ENCODE results near the gene TKFC.

The TKFC gene

DNA sequence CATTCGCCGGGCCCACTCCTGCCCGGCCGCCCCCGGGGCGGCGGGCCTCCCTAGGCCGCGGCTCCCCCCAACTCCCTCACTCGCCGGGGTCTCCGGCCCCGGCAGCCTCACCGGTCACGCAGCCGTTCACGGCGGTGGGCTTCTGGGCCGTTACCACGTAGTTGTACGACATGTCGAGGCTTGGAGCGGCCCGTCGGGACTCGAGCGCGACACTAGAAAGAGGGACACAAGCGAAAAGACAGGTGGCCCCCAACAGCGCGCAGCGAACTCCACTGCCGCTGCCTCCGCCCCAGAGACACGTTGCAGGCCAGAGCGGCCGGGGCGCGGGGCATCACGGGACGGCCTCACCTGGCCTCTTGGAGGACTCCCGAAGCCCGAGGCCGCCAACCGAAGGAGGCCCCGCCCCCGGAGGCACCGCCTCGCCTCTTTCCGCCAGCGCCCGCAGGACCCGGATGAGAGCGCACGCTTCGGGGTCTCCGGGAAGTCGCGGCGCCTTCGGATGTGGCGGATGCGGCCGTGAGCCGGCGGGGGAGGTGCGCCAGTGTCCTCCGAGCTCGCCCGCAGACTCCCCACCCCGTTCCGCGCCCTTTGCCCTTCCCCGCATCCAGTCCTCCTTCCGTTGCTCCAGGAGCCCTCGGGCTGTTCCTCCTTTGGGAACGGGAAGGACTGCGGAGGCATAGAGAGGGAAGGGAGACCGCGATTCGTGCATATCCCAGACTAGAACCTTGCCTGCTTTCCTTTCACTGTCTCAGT, at the start of gene TKFC, which contains the start of gene DDB1:
TKFC (plus strand) TSS at position 432 of the 753 bp plus-strand sequence. CDS start 1,501 bp downstream, outside the sequence.
DDB1 (minus strand) TSS at position 309 of the 753 bp plus-strand sequence; CDS start at position 172, 137 bp downstream.
- no peak for FAIRE-seq

- no peak for FAIRE-seq
Observed at GRCh38 chr11:61283613-61284012, 49.4 kb upstream of the TKFC start.

GRCh38 chr11:61287338-61287977, 45.6 kb upstream of the TKFC start:
- FAIRE-seq = no peak

- no peak for FAIRE-seq
Observed at GRCh38 chr11:61290905-61291690, 41.9 kb upstream of the TKFC start.

DNA sequence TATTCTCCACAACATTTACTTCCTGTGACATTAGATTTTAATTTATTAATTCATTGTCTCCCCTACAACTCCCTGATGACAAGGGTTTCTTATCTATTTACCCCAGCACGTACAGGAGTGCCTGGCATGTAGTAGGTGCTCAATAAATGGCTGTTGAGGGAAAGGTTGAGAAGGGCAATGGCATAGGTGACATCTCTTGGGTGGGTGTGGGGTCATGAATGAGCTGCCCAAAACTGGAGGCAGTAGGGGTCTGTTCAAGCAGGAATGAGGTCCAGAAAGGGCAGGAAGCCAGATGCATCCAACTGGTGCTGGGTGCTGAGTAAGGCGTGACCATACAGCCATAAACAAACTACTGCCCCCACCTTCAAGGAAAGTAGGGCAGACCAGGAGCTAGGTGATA, 40.7 kb upstream of the TKFC start:
- FAIRE-seq = no peak

- FAIRE-seq = no peak
Observed at GRCh38 chr11:61293867-61294716, 38.9 kb upstream of the TKFC start.

GRCh38 chr11:61294717-61295595, 38.1 kb upstream of the TKFC start, which contains the start of gene VWCE:
VWCE (minus strand) TSS chr11:61295316; CDS start chr11:61295037, 279 bp downstream.
- no peak for FAIRE-seq

DNA sequence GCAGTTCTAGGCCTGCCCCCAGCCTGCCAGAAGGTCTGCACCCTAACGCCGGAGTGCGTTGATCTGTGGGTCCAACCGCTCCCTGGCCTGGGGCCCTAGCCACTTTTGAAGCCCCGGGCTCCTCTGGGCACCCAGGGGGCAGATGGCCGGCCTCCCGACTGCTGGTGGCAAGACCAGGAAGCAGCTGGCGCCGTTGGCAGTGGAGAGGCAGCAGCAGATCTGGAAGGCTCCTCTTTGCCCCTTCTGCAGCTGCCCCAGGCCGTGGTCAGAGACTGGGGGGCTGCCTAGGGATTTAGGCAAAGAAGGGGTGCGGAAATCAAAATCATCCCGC, 37.5 kb upstream of the TKFC start:
- no peak for FAIRE-seq

- FAIRE-seq = no peak
Observed at GRCh38 chr11:61297341-61297740, 35.7 kb upstream of the TKFC start.

DNA sequence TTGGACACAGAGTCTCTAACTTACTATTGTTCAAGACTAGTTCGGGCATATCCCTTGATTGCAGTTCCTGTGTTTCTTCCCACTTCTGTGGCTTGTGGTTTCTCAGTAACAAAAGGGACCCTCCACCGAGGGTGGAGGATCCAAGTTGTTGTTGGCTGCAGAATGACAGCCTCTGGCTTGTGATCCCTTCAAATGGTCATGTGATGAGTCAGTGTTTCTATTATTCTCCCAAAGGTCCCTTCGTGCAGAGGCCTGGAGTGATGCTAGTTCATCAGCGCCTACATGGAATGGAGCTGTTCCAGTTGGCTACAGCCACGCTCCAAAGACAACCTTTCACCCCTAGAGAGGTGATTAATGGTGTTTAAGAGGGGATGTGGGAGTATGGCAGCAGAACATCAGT, 35.3 kb upstream of the TKFC start:
- no peak for FAIRE-seq

GRCh38 chr11:61298663-61299244, 34.3 kb upstream of the TKFC start:
- no peak for FAIRE-seq

DNA sequence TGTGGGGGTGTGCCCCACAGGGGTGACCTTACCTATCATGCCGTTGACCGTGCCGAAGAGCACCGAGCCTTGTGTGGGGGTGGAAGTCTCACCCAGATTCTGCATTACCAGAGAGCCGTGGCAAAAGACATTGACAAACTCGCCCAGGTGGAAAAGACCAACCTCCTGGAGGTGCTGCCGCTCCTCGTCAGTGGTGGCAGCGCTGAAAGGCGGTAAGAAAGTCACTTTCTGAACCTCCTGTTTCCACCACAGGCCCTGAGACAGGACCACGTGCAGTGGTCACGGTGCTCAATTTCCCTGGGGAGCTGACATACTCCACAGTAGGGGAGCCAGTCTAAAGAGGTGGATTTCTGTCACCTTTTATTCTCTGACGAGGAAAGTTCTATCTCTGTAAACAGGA, 30.5 kb upstream of the TKFC start:
- no peak for FAIRE-seq

DNA sequence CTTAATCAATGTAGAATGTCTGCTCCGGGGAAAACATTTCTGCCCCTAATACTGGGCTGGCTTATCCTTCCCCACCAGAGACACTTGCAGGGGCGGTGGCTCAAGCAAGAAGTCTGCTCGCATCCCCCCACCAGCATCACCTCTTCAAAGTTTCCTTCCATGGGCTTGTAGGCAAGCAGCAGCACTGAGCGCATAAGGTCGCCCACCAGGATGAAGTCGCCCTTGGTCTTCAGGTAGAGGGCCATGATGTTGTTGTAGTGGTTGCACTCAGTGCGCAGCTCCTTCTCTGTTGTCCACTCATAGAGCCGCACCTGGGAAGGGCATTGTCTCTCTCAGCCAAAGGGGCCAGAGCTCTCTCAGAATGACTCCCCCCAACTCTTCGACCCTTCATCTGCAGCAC, 29.3 kb upstream of the TKFC start:
- FAIRE-seq = no peak

- no peak for FAIRE-seq
Observed at GRCh38 chr11:61305417-61305816, 27.6 kb upstream of the TKFC start.

- FAIRE-seq = no peak
Observed at GRCh38 chr11:61306221-61306620, 26.8 kb upstream of the TKFC start.

GRCh38 chr11:61307354-61307753, 25.7 kb upstream of the TKFC start:
- no peak for FAIRE-seq

DNA sequence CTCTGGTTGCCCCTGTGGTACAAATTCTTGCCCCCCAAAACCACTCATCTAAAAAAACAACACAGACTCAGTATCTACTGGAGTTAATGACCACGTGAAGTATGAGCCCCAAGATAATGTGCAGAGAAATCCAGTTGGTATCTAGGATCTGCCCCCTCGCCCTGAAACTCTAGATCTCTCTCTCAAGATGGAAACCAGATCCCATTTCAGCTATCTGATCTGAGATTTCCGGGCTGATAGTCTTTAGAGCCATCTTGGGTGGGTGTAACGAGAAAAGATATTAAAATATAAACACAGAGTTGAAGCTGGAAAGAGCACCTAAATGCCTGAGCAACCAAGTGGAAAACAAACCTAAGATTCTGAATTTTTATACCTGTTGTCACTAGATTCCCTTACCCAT, 23.9 kb upstream of the TKFC start:
- no peak for FAIRE-seq

- FAIRE-seq = no peak
Observed at GRCh38 chr11:61309739-61310138, 23.3 kb upstream of the TKFC start.

DNA sequence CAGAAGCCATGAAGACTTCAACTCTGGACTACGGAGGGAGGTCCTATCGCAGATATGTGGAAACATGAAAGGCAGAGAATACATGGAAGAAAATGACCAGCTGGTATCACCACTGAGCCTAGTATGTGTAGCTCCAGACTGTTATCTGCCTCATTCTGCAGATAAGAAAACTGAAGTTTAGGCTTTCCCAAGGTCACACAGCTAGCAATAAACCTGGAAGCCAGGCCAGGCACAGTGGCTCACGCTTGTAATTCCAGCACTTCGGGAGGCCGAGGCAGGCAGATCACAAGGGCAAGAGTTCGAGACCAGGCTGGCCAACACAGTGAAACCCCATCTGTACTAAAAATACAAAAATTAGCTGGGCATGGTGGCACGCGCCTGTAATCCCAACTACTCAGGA, 22.3 kb upstream of the TKFC start:
- no peak for FAIRE-seq

GRCh38 chr11:61315260-61315659, 17.8 kb upstream of the TKFC start:
- FAIRE-seq = no peak
